Measurements from ENCODE around the gene ANGPTL2. TPM values are rescaled to one million over a fixed set of nuclear protein-coding genes. Genes with fewer than 3 reads are reported as not detected.

ANGPTL2 gene
- total RNA-seq, 4 donors from 2014 or later = 17.3 to 21.3 (median 19.8) TPM

DNA sequence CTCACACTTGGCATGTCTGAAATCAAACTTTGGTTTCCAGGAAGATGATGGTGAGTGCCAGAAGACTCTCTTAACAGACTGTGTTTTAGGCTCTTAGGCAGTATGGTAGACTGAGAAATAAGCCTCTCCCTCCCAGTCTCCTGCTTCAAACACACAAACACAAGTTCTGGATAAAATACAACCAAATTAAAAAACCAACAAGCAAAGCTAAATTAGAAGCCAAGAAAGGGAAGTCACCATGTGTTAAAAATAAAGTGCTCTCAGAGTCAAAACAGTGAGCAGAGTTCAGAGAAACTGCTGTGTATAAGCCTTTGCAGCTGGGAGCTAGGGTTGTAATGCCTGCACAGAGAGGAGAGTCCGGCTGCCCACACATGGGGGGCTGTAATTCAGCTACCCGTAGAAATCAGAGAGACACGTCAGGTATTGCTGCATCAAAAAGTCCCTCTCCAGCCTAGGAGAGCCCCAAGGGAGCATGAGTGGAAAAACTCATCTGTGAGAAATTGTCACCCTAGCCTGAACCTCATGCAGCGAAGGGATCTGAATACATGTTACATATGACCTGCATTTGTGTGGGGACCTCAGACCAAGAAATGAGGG, 62.6 kb downstream of the ANGPTL2 start:
- H3K36me3 ChIP-seq = no peaks in the 10 kb centered on the region
- H3K27me3 ChIP-seq = no peaks in the 10 kb centered on the region
- no peak for TF ChIP-seq POLR2A (IDR thresholded peaks at IDR 0.05)
- TF ChIP-seq EP300 (IDR thresholded peaks at IDR 0.05) = no peak
- TF ChIP-seq, protein P1, sequence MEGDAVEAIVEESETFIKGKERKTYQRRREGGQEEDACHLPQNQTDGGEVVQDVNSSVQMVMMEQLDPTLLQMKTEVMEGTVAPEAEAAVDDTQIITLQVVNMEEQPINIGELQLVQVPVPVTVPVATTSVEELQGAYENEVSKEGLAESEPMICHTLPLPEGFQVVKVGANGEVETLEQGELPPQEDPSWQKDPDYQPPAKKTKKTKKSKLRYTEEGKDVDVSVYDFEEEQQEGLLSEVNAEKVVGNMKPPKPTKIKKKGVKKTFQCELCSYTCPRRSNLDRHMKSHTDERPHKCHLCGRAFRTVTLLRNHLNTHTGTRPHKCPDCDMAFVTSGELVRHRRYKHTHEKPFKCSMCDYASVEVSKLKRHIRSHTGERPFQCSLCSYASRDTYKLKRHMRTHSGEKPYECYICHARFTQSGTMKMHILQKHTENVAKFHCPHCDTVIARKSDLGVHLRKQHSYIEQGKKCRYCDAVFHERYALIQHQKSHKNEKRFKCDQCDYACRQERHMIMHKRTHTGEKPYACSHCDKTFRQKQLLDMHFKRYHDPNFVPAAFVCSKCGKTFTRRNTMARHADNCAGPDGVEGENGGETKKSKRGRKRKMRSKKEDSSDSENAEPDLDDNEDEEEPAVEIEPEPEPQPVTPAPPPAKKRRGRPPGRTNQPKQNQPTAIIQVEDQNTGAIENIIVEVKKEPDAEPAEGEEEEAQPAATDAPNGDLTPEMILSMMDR (IDR thresholded peaks at IDR 0.05) = no peak
- TF ChIP-seq POLR2AphosphoS5 (IDR thresholded peaks at IDR 0.05) = no peak
- no peaks in the 10 kb centered on the region for H3K9me3 ChIP-seq
- peaks cover 32% of the 10 kb centered on the region for H3K4me1 ChIP-seq
- 70% methylated on average over 4 of the region's 4 CpGs for WGBS
- H3K4me3 ChIP-seq = no peak overlapping the region
- H3K27ac ChIP-seq = peak overlapping the region; percentile 2
- no peak for DNase-seq (ENCODE audit: low spot score in 2 of 2)

DNA sequence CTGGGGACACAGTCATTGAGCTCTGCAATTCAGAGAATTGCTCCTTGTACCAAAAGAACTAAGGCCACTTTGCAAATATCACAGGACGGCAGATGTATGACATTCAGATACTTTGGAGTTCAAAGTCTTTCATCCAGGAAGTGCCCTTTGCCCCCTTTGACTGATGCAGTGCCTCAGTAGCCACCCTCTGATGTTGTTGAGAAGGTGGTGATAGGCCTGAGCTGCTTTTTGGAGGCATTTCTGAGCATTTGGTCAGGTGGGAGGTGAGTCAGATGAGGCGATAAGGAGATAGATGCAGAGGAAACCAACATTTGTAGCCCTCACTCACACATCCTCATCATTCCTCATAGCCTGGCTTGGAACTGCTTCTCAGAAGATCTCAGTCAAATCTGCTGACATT, 63.4 kb downstream of the ANGPTL2 start:
- Histone ChIP-seq H3K9me3 (no peaks in the 10 kb centered on the region), H3K27ac (peak overlapping the region; percentile 11), H3K36me3 (no peaks in the 10 kb centered on the region), H3K27me3 (no peaks in the 10 kb centered on the region), H3K4me3 (no peak overlapping the region), H3K4me1 (peaks cover 32% of the 10 kb centered on the region)
- TF ChIP-seq, protein P1 (IDR thresholded peaks at IDR 0.05) = no peak
- TF ChIP-seq POLR2A (IDR thresholded peaks at IDR 0.05) = no peak
- no peak for TF ChIP-seq EP300 (IDR thresholded peaks at IDR 0.05)
- TF ChIP-seq POLR2AphosphoS5 (IDR thresholded peaks at IDR 0.05) = no peak
- 83% methylated on average over 1 of the region's 2 CpGs for WGBS
- no peak for DNase-seq (ENCODE audit: low spot score in 2 of 2)

GRCh38 chr9:127058645-127059021, 63.8 kb downstream of the ANGPTL2 start:
- DNase-seq (ENCODE audit: low spot score in 2 of 2) = no peak
- Histone ChIP-seq H3K36me3 (no peaks in the 10 kb centered on the region), H3K9me3 (no peaks in the 10 kb centered on the region), H3K27me3 (no peaks in the 10 kb centered on the region), H3K27ac (peak overlapping the region; percentile 53), H3K4me1 (peaks cover 36% of the 10 kb centered on the region), H3K4me3 (no peak overlapping the region)
- no peak for TF ChIP-seq POLR2AphosphoS5 (IDR thresholded peaks at IDR 0.05)
- no peak for TF ChIP-seq EP300 (IDR thresholded peaks at IDR 0.05)
- TF ChIP-seq POLR2A (IDR thresholded peaks at IDR 0.05) = no peak
- TF ChIP-seq, protein P1 (IDR thresholded peaks at IDR 0.05) = no peak
- WGBS = 41% methylated on average over 4 of the region's 4 CpGs

- TF ChIP-seq POLR2A (IDR thresholded peaks at IDR 0.05) = no peak
- TF ChIP-seq, protein P1 (IDR thresholded peaks at IDR 0.05) = no peak
- no peak for TF ChIP-seq POLR2AphosphoS5 (IDR thresholded peaks at IDR 0.05)
- TF ChIP-seq EP300 (IDR thresholded peaks at IDR 0.05) = no peak
- H3K36me3 ChIP-seq = no peaks in the 10 kb centered on the region
- peaks cover 40% of the 10 kb centered on the region for H3K4me1 ChIP-seq
- H3K27ac ChIP-seq = peak overlapping the region; percentile 53
- DNase-seq (ENCODE audit: low spot score in 2 of 2) = no peak
- WGBS = 69% methylated on average over 7 of the region's 7 CpGs
- H3K9me3 ChIP-seq = no peaks in the 10 kb centered on the region
- H3K27me3 ChIP-seq = no peaks in the 10 kb centered on the region
- no peak overlapping the region for H3K4me3 ChIP-seq
These were observed 64.3 kb downstream of the ANGPTL2 start for GRCh38 chr9:127058011-127058644.

DNA sequence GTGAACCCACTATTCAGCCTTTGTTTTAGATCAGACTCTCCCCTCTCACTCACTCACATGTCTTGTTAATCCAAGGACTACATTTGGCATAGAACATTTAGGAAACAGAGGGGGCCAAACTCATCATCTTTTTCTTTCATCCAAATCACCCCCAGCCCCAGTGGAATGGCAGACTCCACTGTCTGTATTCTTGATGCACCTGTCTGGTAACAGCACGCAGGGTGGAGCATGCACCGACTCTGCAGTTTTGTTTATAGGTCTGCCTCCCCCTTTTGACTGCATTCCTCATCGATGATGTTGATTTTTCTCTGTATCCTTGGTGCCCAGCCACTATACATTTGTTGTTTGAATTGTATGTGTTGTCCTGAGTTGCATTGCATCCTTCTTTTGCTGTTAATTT, 66.0 kb downstream of the ANGPTL2 start:
- H3K36me3 ChIP-seq = no peaks in the 10 kb centered on the region
- H3K4me1 ChIP-seq = peaks cover 40% of the 10 kb centered on the region
- H3K27ac ChIP-seq = no peak overlapping the region
- no peaks in the 10 kb centered on the region for H3K27me3 ChIP-seq
- 82% methylated on average over 3 of the region's 3 CpGs for WGBS
- no peak overlapping the region for H3K4me3 ChIP-seq
- TF ChIP-seq POLR2A (IDR thresholded peaks at IDR 0.05) = no peak
- TF ChIP-seq EP300 (IDR thresholded peaks at IDR 0.05) = no peak
- TF ChIP-seq, protein P1 (IDR thresholded peaks at IDR 0.05) = no peak
- TF ChIP-seq POLR2AphosphoS5 (IDR thresholded peaks at IDR 0.05) = no peak
- DNase-seq (ENCODE audit: low spot score in 2 of 2) = no peak
- H3K9me3 ChIP-seq = no peaks in the 10 kb centered on the region
